Tibial artery (tissue), 4 donors: ENCODE data around the gene PTCD2.
"Not testable (repeated sequence)": the region's sequence is repeated elsewhere in the genome, so short reads cannot be mapped to it uniquely, and the experiment has no call there.

Source experiments
- DNase-seq, 2 donors: peaks; one replicate each; pipeline ENCODE4 v3.0.0-alpha.2; 2019
- H3K27ac ChIP-seq, 2 donors: fragments of 200-600 bp; sonication (generic) in 1 of 2; 1 replicate in 1 of 2; 2 replicates in 1 of 2; pipeline ENCODE4 v1.5.1; 2018 to 2019; ENCODE audit warnings: mild to moderate bottlenecking in 1 of 2
- H3K27me3 ChIP-seq, 2 donors: fragments of 200-600 bp; sonication (generic) in 1 of 2; one replicate each; pipeline versions ENCODE4 v1.5.1 to v1.6.0; 2016 to 2019
- H3K36me3 ChIP-seq, 3 donors: fragments of 200-600 bp; sonication (generic) in 2 of 3; one replicate each; pipeline ENCODE4 v1.5.1; 2016 to 2019; ENCODE audit warnings: mild to moderate bottlenecking in 2 of 3
- H3K4me1 ChIP-seq, 4 donors: fragments of 200-600 bp; sonication (generic) in 2 of 4; 1 replicate in 3 of 4; 2 replicates in 1 of 4; pipeline ENCODE4 v1.5.1; 2016 to 2019
- H3K4me3 ChIP-seq, 2 donors: fragments of 200-600 bp; sonication (generic) in 1 of 2; 1 replicate in 1 of 2; 2 replicates in 1 of 2; pipeline ENCODE4 v1.5.1; 2018 to 2019; ENCODE audit warnings: mild to moderate bottlenecking in 2 of 2
- H3K9me3 ChIP-seq, 3 donors: fragments of 200-600 bp; sonication (generic) in 1 of 3; one replicate each; pipeline ENCODE4 v1.5.1; 2016 to 2019
- intact Hi-C: fragments of 100-400 bp; cut with DNase I; formaldehyde crosslinking; loops from one replicate; pipeline ENCODE4 v1.15.0; 2023; ENCODE audit warnings: low total_unique reads
- TF ChIP-seq, protein P1 (sequence below), 2 experiments: fragments of 200-600 bp in 1 of 2; fragments of 450-650 bp in 1 of 2; IDR thresholded peaks; one replicate each; pipeline ENCODE4 v1.5.1; 2017 to 2019; ENCODE audit warnings: antibody characterized with exemption in 2 of 2, mild to moderate bottlenecking in 1 of 2, moderate library complexity in 1 of 2

The PTCD2 gene

GRCh38 chr5:72394688-72395087, 74.5 kb downstream of the PTCD2 start:
- no peak overlapping the region for H3K4me3 ChIP-seq
- no peaks in the 10 kb centered on the region for H3K27me3 ChIP-seq
- H3K27ac ChIP-seq, result no peak overlapping the region
- DNase-seq, result no peak
- TF ChIP-seq, protein P1, sequence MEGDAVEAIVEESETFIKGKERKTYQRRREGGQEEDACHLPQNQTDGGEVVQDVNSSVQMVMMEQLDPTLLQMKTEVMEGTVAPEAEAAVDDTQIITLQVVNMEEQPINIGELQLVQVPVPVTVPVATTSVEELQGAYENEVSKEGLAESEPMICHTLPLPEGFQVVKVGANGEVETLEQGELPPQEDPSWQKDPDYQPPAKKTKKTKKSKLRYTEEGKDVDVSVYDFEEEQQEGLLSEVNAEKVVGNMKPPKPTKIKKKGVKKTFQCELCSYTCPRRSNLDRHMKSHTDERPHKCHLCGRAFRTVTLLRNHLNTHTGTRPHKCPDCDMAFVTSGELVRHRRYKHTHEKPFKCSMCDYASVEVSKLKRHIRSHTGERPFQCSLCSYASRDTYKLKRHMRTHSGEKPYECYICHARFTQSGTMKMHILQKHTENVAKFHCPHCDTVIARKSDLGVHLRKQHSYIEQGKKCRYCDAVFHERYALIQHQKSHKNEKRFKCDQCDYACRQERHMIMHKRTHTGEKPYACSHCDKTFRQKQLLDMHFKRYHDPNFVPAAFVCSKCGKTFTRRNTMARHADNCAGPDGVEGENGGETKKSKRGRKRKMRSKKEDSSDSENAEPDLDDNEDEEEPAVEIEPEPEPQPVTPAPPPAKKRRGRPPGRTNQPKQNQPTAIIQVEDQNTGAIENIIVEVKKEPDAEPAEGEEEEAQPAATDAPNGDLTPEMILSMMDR (IDR thresholded peaks at IDR 0.05), result peak in 1 of 2 experiments; percentile 15
- intact Hi-C loops, result loop anchor here (5.0 kb wide), 1 partner anchor 43 kb away; no protein-coding TSS in a partner anchor
- H3K4me1 ChIP-seq, result peaks cover 0 to 43% (median 21%) of the 10 kb centered on the region in 4 donors
- H3K9me3 ChIP-seq, result no peaks in the 10 kb centered on the region
- no peaks in the 10 kb centered on the region for H3K36me3 ChIP-seq

GRCh38 chr5:72397836-72398235, 77.7 kb downstream of the PTCD2 start:
- H3K9me3 ChIP-seq, result peaks cover 0 to 16% (median 13%) of the 10 kb centered on the region in 3 donors
- DNase-seq, result no peak
- no peaks in the 10 kb centered on the region for H3K36me3 ChIP-seq
- intact Hi-C loops, result no loop called here
- peaks cover 0 to 37% (median 15%) of the 10 kb centered on the region in 4 donors for H3K4me1 ChIP-seq
- H3K27ac ChIP-seq, result peak overlapping the region in 1 of 2 donors; percentile 23
- no peak overlapping the region for H3K4me3 ChIP-seq
- no peaks in the 10 kb centered on the region for H3K27me3 ChIP-seq
- TF ChIP-seq, protein P1 (IDR thresholded peaks at IDR 0.05), result no peak

DNA sequence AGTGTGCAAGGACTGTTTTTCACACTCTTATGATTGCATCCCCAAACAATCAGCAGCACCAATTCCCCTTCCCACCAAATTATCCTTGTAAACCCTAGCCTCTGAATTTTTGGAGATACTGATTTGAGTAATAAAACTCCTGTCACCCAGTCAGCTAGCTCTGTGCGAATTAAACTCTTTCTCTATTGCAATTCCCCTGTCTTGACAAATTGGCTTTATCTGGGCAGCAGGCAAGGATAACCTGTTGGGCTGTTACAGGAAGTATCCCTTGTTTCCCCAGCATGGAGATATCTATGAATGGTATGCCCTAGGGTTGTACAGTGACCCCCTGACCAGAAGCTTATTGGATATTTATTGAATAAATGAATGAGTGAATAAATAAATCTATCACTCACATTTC, 80.8 kb downstream of the PTCD2 start:
- no peak overlapping the region for H3K4me3 ChIP-seq
- H3K36me3 ChIP-seq, result no peaks in the 10 kb centered on the region
- intact Hi-C loops, result no loop called here
- H3K27me3 ChIP-seq, result no peaks in the 10 kb centered on the region
- peak overlapping the region; percentile 73 for H3K27ac ChIP-seq
- TF ChIP-seq, protein P1 (IDR thresholded peaks at IDR 0.05), result no peak
- peaks cover 0 to 16% (median 13%) of the 10 kb centered on the region in 3 donors for H3K9me3 ChIP-seq
- peaks cover 0 to 37% (median 21%) of the 10 kb centered on the region in 4 donors for H3K4me1 ChIP-seq
- no peak for DNase-seq

DNA sequence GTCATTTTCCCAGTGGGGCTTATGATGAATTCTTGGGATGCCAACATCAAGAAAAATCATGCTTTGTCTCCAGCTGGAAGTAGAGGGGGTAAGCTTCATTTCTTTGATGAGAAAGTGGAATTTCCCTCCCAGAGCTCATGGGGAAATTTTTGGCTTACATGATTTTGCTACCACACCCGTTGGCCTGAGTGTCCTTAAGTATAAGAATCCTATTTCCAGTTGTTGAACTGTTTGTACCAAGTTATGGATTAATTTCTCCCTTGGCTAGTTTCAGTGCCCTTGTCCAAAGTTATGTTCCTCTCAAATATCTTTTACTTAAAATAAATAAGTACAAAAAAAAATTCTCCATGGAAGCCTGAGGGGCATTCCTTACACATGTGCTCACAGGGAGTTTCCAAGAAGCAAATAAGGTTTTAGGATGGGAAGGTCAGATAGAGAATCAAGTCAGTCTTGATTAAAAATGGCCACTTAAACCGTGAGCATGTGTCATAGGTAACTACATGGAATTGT, 82.3 kb downstream of the PTCD2 start:
- H3K27me3 ChIP-seq, result no peaks in the 10 kb centered on the region
- H3K9me3 ChIP-seq, result peaks cover 0 to 16% (median 13%) of the 10 kb centered on the region in 3 donors
- H3K4me1 ChIP-seq, result peaks cover 0 to 34% (median 21%) of the 10 kb centered on the region in 4 donors
- H3K36me3 ChIP-seq, result no peaks in the 10 kb centered on the region
- H3K27ac ChIP-seq, result peak overlapping the region; percentile 73
- no peak overlapping the region for H3K4me3 ChIP-seq
- intact Hi-C loops, result no loop called here
- TF ChIP-seq, protein P1 (IDR thresholded peaks at IDR 0.05), result no peak
- no peak for DNase-seq

GRCh38 chr5:72402959-72403628, 82.9 kb downstream of the PTCD2 start:
- H3K27ac ChIP-seq, result peak overlapping the region; percentile 73
- peaks cover 0 to 16% (median 13%) of the 10 kb centered on the region in 3 donors for H3K9me3 ChIP-seq
- TF ChIP-seq, protein P1 (IDR thresholded peaks at IDR 0.05), result peak; percentile 15 to 27
- H3K27me3 ChIP-seq, result no peaks in the 10 kb centered on the region
- H3K4me3 ChIP-seq, result no peak overlapping the region
- intact Hi-C loops, result no loop called here
- peak; percentile 55 to 81 for DNase-seq
- H3K36me3 ChIP-seq, result no peaks in the 10 kb centered on the region
- peaks cover 0 to 28% (median 19%) of the 10 kb centered on the region in 4 donors for H3K4me1 ChIP-seq

- DNase-seq, H3K4me3 ChIP-seq, H3K27ac ChIP-seq, H3K27me3 ChIP-seq, H3K36me3 ChIP-seq, intact Hi-C loops: not testable (repeated sequence)
- Histone ChIP-seq H3K4me1 (peaks cover 0 to 24% (median 16%) of the 10 kb centered on the region in 4 donors), H3K9me3 (peaks cover 0 to 16% (median 13%) of the 10 kb centered on the region in 3 donors)
Measured at GRCh38 chr5:72404771-72405170, 84.6 kb downstream of the PTCD2 start.
